ENCODE measurements around the gene CNTN5. TPM values are rescaled to one million over a fixed set of nuclear protein-coding genes. Genes with fewer than 3 reads are reported as not detected.

Gene CNTN5
- total RNA-seq, 2 experiments from 2014 or later, result not detected

DNA sequence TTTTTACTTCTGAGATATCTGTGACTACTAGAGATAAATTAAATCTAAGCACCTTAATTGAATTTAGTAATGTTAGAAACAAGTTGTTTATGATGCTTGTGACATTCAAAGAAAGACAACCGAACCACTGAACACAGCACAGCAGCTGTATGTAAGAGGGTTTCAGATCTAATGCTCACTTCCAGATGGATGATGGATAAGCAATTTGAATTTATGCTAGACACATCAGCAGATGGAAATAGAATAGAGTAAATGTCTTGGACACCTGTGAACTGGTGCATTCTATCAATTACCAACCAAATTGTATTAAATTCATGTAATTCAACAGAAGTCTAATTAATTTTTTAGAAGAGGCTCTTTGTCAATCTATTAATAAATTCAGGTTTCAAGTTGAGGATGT is 306.3 kb downstream of the CNTN5 start:
- H3K4me3 Mint-ChIP-seq, result no peak overlapping the region
- no peaks in the 10 kb centered on the region for H3K27me3 Mint-ChIP-seq
- ChIA-PET CTCF (no interaction called here), POLR2A (no interaction called here)
- Histone ChIP-seq H3K27ac (ENCODE audit: low read depth in 1 of 2, low read length in 2 of 2) (no peak overlapping the region), H3K27me3 (ENCODE audit: control insufficient read depth in 1 of 2, insufficient read depth in 2 of 2, low read length in 2 of 2) (no peaks in the 10 kb centered on the region), H3K4me1 (ENCODE audit: insufficient read depth, low read length) (no peaks in the 10 kb centered on the region), H3K4me3 (ENCODE audit: low read length) (no peak overlapping the region), H3K9me3 (ENCODE audit: control insufficient read depth in 1 of 2, insufficient read depth in 1 of 2, low read length in 2 of 2) (peaks cover 0 to 1% of the 10 kb centered on the region in 2 experiments), H3K36me3 (ENCODE audit: insufficient read depth, low read length) (no peaks in the 10 kb centered on the region)
- ATAC-seq (ENCODE audit: poor library complexity), result no peak
- H3K27ac Mint-ChIP-seq, result no peak overlapping the region
- H3K4me1 Mint-ChIP-seq (ENCODE audit: low read depth), result no peaks in the 10 kb centered on the region
- DNase-seq, result no peak
- peaks cover 4% of the 10 kb centered on the region for H3K9me3 Mint-ChIP-seq
- TF ChIP-seq CTCF (IDR thresholded peaks at IDR 0.05), result no peak
- H3K36me3 Mint-ChIP-seq (ENCODE audit: low read depth), result no peaks in the 10 kb centered on the region
- intact Hi-C loops (cut with DNase I, micrococcal nuclease), result no loop called here

DNA sequence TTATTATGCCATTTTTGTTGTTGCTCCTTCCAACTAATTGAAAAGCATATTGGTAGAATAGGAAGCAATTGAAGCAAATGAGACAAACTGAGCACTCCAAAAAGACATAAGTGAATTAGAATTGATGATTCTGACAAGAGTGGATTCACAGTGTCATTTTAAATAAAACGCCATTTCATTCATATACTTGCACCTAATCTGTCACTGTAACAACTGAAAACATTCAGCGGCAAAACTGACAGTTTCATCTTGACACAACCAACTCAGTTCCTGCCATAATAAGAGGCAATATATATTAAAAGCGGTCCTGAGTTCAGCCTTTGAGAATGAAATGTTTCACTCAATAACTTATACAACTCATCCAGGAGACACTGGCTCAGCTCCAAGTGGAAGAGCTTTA is 306.8 kb downstream of the CNTN5 start:
- Mint-ChIP-seq H3K9me3 (peaks cover 4% of the 10 kb centered on the region), H3K36me3 (ENCODE audit: low read depth) (no peaks in the 10 kb centered on the region), H3K4me3 (no peak overlapping the region), H3K27me3 (no peaks in the 10 kb centered on the region), H3K27ac (no peak overlapping the region), H3K4me1 (ENCODE audit: low read depth) (no peaks in the 10 kb centered on the region)
- no peak overlapping the region for H3K27ac ChIP-seq (ENCODE audit: low read depth in 1 of 2, low read length in 2 of 2)
- H3K4me1 ChIP-seq (ENCODE audit: insufficient read depth, low read length), result no peaks in the 10 kb centered on the region
- ChIA-PET POLR2A (no interaction called here), CTCF (no interaction called here)
- H3K27me3 ChIP-seq (ENCODE audit: control insufficient read depth in 1 of 2, insufficient read depth in 2 of 2, low read length in 2 of 2), result no peaks in the 10 kb centered on the region
- no peak for TF ChIP-seq CTCF (IDR thresholded peaks at IDR 0.05)
- no peaks in the 10 kb centered on the region for H3K36me3 ChIP-seq (ENCODE audit: insufficient read depth, low read length)
- no peak for ATAC-seq (ENCODE audit: poor library complexity)
- DNase-seq, result no peak
- no peak overlapping the region for H3K4me3 ChIP-seq (ENCODE audit: low read length)
- no peaks in the 10 kb centered on the region for H3K9me3 ChIP-seq (ENCODE audit: control insufficient read depth in 1 of 2, insufficient read depth in 1 of 2, low read length in 2 of 2)
- intact Hi-C loops (cut with DNase I, micrococcal nuclease), result no loop called here

DNA sequence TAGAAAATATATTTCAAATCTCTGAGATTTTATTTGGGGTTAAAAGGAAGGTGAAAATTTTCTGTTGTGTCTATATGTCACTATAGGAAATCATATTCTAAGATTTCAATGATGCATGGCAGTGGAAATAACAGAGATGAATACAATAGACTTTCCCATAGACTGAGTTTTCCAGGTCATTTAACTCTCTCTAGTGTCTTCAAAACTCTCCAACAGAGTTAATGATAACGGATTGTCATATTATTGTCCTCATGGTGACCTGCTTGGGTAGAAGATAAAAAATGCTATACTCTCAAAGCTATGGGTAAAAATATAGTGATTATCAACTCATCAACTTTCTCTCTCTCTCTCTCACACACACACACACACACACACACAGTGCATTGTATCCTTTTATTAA is 312.9 kb downstream of the CNTN5 start:
- no peaks in the 10 kb centered on the region for H3K36me3 Mint-ChIP-seq (ENCODE audit: low read depth)
- ChIA-PET POLR2A (no interaction called here), CTCF (no interaction called here)
- Histone ChIP-seq H3K4me1 (ENCODE audit: insufficient read depth, low read length) (no peaks in the 10 kb centered on the region), H3K9me3 (ENCODE audit: control insufficient read depth in 1 of 2, insufficient read depth in 1 of 2, low read length in 2 of 2) (no peaks in the 10 kb centered on the region), H3K27ac (ENCODE audit: low read depth in 1 of 2, low read length in 2 of 2) (no peak overlapping the region), H3K36me3 (ENCODE audit: insufficient read depth, low read length) (no peaks in the 10 kb centered on the region), H3K27me3 (ENCODE audit: control insufficient read depth in 1 of 2, insufficient read depth in 2 of 2, low read length in 2 of 2) (no peaks in the 10 kb centered on the region), H3K4me3 (ENCODE audit: low read length) (no peak overlapping the region)
- peaks cover 7% of the 10 kb centered on the region for H3K9me3 Mint-ChIP-seq
- no peaks in the 10 kb centered on the region for H3K27me3 Mint-ChIP-seq
- no peaks in the 10 kb centered on the region for H3K4me1 Mint-ChIP-seq (ENCODE audit: low read depth)
- DNase-seq (no peak), ATAC-seq (ENCODE audit: poor library complexity) (no peak)
- no peak overlapping the region for H3K27ac Mint-ChIP-seq
- no peak for TF ChIP-seq CTCF (IDR thresholded peaks at IDR 0.05)
- no peak overlapping the region for H3K4me3 Mint-ChIP-seq
- intact Hi-C loops (cut with DNase I, micrococcal nuclease), result no loop called here

Data from CD4-positive, alpha-beta T cell (primary cell).